H4 (cell line): ENCODE data around the gene CACNG3. TPM values are rescaled to one million over a fixed set of nuclear protein-coding genes. Genes with fewer than 3 reads are reported as not detected.
"Not testable (repeated sequence)": the region's sequence is repeated elsewhere in the genome, so short reads cannot be mapped to it uniquely, and the experiment has no call there.

ENCODE experiments used
- DNase-seq: peaks from one replicate; pipeline ENCODE4 v3.0.0-alpha.2; 2015; ENCODE audit warnings: low spot score
- total RNA-seq: library from RNA; depleted of rRNA; stranded (reverse); fragments of >200 nt; shearing (Covaris generic); gene quantifications from 2 replicates; pipeline ENCODE4 v1.2.3, GENCODE V29; 2014; rRNA removed

Gene CACNG3
- not detected in 2 replicates for total RNA-seq

GRCh38 chr16:24255456-24256371 lies at the start of gene CACNG3:
Gene CACNG3, plus strand, starts transcription at chr16:24256335. Its CDS starts 420 bp downstream, at chr16:24256755.
- DNase-seq, result peak; percentile 11

- DNase-seq, result no peak
These were observed 49.2 kb upstream of the CACNG3 start for GRCh38 chr16:24206926-24207325.

- no peak for DNase-seq
These were observed 47.4 kb upstream of the CACNG3 start for GRCh38 chr16:24208710-24209109.

GRCh38 chr16:24214992-24215391 lies 41.1 kb upstream of the CACNG3 start:
- no peak for DNase-seq

- no peak for DNase-seq
These were observed 39.2 kb upstream of the CACNG3 start for GRCh38 chr16:24216961-24217360.

GRCh38 chr16:24217461-24217860 lies 38.7 kb upstream of the CACNG3 start:
- DNase-seq, result no peak

- no peak for DNase-seq
These were observed 37.8 kb upstream of the CACNG3 start for GRCh38 chr16:24218299-24218698.

GRCh38 chr16:24221219-24221618 lies 34.9 kb upstream of the CACNG3 start:
- DNase-seq, result no peak

- DNase-seq, result no peak
These were observed 27.6 kb upstream of the CACNG3 start for GRCh38 chr16:24228514-24228913.

- no peak for DNase-seq
These were observed 23.2 kb upstream of the CACNG3 start for GRCh38 chr16:24232936-24233335.

- DNase-seq, result no peak
These were observed 21.4 kb upstream of the CACNG3 start for GRCh38 chr16:24234737-24235136.

GRCh38 chr16:24235806-24236205 lies 20.3 kb upstream of the CACNG3 start:
- no peak for DNase-seq

- DNase-seq, result not testable (repeated sequence)
These were observed 17.3 kb upstream of the CACNG3 start for GRCh38 chr16:24238846-24239245.

GRCh38 chr16:24246911-24247607 lies 9.1 kb upstream of the CACNG3 start:
- DNase-seq, result no peak

- peak; percentile 7 for DNase-seq
These were observed 2.9 kb upstream of the CACNG3 start for GRCh38 chr16:24253192-24253591.

GRCh38 chr16:24257958-24258357 lies 1.8 kb downstream of the CACNG3 start:
- no peak for DNase-seq

- no peak for DNase-seq
These were observed 2.7 kb downstream of the CACNG3 start for GRCh38 chr16:24258791-24259190.

- DNase-seq, result no peak
These were observed 6.7 kb downstream of the CACNG3 start for GRCh38 chr16:24262816-24263215.

GRCh38 chr16:24270721-24271442 lies 14.7 kb downstream of the CACNG3 start:
- DNase-seq, result no peak

GRCh38 chr16:24272379-24272778 lies 16.2 kb downstream of the CACNG3 start:
- DNase-seq, result no peak

- no peak for DNase-seq
These were observed 17.5 kb downstream of the CACNG3 start for GRCh38 chr16:24273508-24274182.

- no peak for DNase-seq
These were observed 19.3 kb downstream of the CACNG3 start for GRCh38 chr16:24275413-24275812.
